HG03520 (cell line): ENCODE measurements around the gene SDC3.
"Not testable (repeated sequence)": the region's sequence is repeated elsewhere in the genome, so short reads cannot be mapped to it uniquely, and the experiment has no call there.

ENCODE experiments used
- ATAC-seq: cut with Tn5 transposase; IDR thresholded peaks from one replicate; pipeline ENCODE4 v1.9.1; 2021; ENCODE audit warnings: mild to moderate bottlenecking, moderate library complexity; ENCODE audit not compliant: unreplicated experiment

The SDC3 gene

GRCh38 chr1:30877205-30877912 is 31.2 kb downstream of the SDC3 start:
- ATAC-seq: no peak

DNA sequence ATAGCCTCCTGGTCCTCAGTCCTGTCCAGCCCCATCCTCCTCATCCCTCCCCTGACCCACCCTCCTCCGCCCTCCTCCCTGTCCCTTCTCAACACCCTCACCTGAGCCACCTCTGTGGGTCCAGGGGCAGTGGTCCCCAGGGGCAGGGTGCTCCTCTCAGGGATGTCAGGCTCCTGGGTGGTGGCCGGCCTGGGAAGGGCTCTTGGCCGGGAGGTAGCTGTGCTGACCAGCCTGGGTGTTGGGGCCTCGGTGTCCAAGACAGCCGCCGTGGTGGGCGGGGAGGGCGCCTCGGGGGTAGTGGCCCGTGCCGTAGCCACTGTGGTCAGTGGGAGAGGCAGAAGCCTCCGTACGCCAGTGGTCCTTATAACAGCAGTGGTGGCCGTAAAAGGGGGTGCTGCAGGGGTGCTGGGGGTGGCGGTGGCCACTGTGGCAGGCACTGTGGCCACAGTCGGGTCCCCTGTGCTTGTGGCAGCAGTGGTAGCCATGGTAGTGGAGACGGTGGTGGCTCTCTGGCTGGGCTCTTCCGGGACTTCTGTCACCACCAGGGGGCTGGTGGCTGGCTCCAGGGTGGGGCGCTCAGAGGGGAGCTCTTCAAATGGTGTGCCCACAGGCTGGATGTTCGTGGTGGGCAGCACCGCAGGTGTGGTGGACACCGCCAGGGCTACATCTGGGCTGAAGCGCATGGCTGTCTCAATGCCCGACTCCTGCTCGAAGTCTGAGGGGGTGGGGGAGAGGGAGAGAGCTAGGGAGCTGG is 31.9 kb downstream of the SDC3 start:
- no peak for ATAC-seq

GRCh38 chr1:30875916-30876315 is 32.6 kb downstream of the SDC3 start:
- no peak for ATAC-seq

- ATAC-seq: no peak
Measured at GRCh38 chr1:30875197-30875596, 33.4 kb downstream of the SDC3 start.

- ATAC-seq: no peak
Measured at GRCh38 chr1:30874176-30874575, 34.4 kb downstream of the SDC3 start.

DNA sequence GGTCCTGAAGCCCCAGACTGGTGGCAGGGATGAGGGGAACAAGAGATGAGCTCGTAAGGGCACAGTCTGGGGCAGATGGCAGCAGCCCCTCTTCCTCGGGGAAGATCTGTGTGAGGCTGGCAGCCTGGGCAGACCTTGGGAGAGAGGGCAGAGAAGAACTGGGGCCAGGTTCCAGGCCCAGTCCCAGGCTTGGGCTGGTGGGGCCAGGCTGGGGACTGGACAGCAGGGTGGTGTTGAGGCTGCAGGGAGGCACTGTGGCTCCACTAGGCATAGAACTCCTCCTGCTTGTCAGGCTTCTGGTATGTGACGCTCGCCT is 35.7 kb downstream of the SDC3 start:
- ATAC-seq: no peak

- ATAC-seq: no peak
Measured at GRCh38 chr1:30872033-30872947, 36.3 kb downstream of the SDC3 start.

- no peak for ATAC-seq
Measured at GRCh38 chr1:30871276-30871871, 37.2 kb downstream of the SDC3 start.

DNA sequence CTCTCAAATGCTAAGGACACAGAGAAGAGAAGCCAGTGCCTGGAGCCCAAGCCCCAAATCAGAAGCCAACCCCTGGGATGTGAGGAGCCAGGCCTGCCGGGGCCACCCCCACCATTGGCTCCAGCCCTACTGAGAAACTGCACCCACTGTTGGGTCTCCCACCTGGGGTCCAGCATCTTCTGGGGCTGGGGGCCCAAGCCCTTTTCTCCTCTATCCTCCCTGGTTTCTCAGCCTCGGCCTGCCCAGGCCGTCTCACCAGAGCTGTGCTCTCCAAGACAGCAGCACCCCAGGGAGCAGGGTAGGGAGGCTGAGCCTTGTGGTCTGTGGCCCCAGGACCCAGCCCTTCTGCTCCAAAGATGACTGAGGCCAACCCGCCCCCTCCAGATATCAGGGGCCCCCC is 37.9 kb downstream of the SDC3 start:
- no peak for ATAC-seq

- no peak for ATAC-seq
Measured at GRCh38 chr1:30870035-30870434, 38.5 kb downstream of the SDC3 start.

DNA sequence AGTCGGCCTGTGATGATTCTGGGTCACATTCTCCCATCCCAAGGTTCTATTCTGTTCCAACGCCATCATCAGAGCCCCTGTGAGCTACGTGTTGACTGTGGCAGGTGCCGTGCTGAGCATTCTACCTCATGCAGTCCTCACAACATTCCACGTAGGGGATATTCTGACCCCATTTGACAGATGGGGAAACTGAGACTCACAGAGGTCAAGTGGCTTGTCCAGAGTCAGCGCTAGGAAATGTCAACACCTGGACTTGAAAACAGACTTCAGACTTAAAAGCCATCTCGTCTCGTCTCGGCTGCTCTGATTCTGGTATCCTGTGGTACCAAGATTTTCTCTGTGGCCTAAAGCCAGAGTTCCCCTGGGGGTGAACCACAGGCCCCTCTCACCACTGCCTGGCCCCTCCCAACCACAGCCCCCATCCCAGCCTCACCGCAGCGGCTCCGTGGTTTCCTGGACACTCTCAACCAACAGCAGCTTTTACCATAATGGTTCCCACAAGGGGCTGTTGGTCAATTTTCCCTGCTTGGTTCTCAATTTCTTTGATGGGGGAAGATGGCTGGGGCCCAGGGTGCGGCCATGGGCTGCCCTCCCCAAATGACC is 39.6 kb downstream of the SDC3 start:
- no peak for ATAC-seq

DNA sequence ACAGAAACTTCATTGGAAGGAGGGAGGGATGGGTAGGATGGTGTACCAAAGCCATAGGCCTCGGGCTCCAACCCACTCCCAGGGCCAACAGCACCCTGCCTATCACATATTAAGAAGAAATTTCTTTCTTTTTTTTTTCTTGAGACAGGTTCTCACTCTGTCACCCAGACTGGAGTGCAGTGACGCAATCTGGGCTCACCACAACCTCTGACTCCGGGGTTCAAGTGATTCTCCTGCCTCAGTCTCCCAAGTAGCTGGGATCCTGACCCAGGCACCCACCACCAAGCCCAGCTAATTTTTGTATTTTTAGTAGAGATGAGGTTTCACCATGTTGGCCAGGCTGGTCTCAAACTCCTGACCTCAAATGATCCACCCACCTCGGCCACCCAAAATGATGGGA is 40.5 kb downstream of the SDC3 start:
- not testable (repeated sequence) for ATAC-seq

DNA sequence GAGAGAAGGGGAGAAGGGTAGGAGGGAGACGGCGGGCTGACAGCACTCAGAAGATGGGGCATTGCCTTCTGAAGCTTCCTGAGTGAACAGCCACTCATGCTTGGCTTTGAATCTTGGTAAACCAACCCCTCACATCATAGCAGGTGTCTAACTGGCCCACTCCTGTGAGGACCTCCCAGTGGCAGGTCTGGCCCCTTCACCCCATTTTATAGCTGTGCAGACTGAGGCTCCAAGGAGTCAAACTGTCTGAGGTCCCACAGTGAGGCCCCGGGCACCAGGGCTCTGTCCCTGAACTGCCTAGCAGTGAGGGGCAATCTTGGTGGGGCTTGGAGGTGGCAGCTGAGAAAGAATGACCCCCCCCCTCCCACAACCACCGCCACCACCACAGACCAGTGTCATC is 41.0 kb downstream of the SDC3 start:
- ATAC-seq: no peak

GRCh38 chr1:30866594-30866993 is 42.0 kb downstream of the SDC3 start:
- no peak for ATAC-seq

DNA sequence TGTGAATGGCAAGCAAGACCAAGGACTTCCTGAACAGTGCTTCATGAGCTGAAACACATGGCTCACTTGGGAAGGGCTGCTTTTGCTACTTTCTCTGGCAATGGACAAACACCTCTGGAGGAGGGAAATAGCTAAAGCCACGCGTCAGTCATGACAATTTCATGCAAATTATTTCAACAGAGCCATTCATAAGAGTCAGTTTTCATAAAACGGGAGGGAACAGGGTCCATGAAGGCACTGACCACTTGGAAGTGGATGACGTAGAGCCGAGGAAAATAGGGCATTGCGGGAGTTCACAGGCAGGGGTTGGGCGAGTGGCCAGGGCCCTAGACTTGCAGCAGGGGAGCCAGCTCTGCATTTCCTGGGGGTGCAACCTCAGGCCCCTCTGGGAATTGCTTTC is 43.9 kb downstream of the SDC3 start:
- no peak for ATAC-seq

GRCh38 chr1:30863858-30864604 is 44.5 kb downstream of the SDC3 start:
- ATAC-seq: no peak

GRCh38 chr1:30860320-30860652 is 48.3 kb downstream of the SDC3 start:
- ATAC-seq: no peak

GRCh38 chr1:30857964-30858363 is 50.6 kb downstream of the SDC3 start:
- ATAC-seq: no peak

- ATAC-seq: no peak
Measured at GRCh38 chr1:30857062-30857461, 51.5 kb downstream of the SDC3 start.

GRCh38 chr1:30856260-30856790 is 52.2 kb downstream of the SDC3 start:
- ATAC-seq: no peak
